Fibroblast of skin of abdomen (primary cell): ENCODE measurements around the gene ANO1.

Experiments used
- DNase-seq: peaks from one replicate; pipeline ENCODE4 v3.0.0-alpha.2; 2013

ANO1 gene

DNA sequence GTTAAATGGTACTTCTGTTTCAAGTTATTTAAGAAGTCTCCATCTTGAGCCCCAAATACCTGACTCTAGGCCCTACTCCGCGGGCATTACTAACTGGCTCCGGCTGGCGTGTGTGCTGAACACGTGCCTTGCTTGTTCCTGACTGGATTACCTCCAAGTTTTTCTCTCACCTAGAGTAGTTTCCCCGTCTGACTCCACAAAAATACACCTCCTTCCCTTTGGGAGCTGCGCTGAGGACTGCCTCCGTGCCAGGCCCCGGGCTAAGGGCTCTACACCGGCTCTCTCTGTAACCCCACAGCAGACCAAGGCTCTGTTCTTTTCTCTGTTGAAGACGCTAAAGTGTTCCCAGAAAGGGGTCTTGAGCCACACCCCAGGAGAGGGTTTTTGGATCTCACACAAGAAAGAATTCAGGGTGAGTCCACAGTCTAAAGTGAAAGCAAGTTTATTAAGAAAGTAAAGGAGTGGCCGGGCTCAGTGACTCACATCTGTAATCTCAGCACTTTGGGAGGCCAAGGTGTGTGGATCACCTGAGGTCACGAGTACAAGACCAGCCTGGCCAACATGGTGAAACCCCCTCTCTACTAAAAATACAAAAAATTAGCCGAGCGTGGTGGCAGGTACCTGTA lies 61.8 kb downstream of the ANO1 start:
- no peak for DNase-seq

DNA sequence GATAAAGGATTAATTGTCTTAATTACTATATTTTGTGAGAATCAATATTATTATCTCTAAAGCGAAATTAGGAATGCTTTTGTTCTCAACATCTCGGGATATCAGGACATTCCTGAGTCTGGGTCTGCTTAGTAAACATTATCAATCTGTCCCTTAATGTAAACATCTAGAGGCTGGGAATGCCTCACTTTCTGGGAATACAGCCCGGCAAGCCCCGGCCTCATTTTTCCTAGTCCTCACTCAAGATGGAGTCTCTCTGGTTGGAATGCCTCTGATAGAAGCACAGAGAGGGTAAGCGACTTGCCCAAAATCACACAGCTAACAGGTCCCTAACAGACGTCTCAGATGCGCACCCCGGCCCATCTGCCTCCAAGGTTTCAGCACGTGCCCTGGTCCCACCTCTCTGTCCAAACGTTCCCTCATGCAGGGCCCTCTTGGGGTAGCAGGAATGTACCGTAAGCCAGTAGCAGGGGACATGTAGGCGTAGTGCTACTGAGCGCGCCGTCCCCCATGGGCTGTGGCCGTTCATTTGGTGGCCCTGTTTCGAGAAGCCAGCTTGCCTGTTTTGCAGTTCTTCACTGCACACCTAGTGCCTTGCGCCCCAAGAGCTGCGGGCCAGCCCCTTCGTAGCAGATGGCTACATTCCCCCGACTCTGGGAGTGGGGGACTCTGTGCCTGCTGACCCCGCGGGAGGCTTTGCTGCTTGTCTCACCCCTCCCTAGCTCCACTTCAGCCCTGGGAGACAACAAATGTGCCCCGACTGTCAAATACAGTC lies 62.8 kb downstream of the ANO1 start:
- DNase-seq: no peak

DNA sequence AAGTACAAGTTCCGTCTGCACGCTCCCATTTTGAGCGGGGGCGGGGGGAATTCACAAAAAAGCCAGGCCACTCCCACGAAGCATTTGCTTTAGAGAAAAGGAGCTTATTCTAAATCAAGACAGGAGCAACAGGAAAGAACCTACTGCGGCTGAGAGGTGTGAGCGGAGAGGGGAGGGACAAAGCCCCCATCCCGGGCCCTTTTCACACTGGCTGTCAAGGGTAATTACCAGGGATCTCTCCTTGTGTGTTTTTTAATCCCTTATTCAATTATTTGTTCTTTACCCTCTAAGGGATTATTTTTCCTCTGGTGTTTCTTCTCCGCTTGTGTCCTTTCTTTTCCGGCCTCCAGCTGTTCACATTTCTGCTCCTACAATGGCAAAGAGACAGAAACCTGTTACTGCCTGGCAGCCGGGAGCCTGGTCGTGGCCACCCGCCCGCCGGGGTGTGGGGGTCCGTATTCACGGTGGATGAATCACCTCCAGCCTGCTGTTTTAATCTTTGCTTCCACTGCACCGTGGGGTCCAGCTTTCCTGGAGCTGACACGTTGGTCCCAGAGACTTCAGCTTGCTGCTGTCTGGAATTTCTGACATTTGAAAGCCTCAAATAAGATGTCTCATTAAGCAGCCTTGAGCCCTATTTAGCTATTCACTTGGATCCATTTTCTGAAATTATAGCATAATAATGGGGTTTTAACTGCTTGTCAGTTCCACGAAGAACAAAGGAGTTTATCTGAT lies 63.5 kb downstream of the ANO1 start:
- no peak for DNase-seq

GRCh38 chr11:70142221-70142875 lies 64.2 kb downstream of the ANO1 start:
- no peak for DNase-seq

DNA sequence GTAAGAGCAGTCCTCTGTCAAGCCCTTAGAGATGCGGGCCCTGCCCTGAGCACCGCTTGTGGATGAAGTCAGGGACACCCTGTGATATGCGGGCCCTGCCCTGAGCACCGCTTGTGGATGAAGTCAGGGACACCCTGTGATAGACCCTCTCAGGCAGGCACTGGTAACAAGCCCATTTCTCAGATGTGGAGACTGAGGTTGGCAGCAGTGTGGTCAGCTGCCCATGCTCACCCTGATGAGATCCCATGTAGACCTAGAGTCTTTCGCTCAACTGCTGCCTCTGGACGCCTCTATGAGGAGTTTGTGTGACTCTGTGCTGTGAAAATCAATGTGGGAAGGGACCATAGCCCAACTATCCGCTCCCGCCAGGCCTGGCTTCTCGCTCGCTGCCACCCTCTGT lies 66.1 kb downstream of the ANO1 start:
- DNase-seq: no peak

- no peak for DNase-seq
Measured at GRCh38 chr11:70145071-70145470, 67.0 kb downstream of the ANO1 start.

GRCh38 chr11:70145841-70146240 lies 67.7 kb downstream of the ANO1 start:
- no peak for DNase-seq

DNA sequence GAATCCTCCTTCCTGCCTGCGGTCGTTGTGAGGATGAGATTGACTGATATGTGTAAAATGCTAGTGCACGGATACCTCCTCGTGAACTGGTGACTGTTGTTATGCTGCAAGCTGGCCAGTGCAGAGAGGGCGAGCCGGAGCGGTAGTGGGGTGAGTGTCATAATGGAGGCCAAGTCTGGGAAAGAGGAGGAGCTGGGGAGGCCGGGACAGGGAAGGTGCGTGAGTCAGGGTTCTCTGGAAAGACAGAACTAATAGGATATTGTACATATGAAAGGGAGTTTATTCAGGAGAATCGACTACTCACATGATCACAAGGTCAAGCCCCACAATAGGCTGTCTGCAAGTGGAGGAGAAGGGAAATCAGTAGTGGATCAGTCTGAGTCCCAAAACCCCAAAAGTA lies 68.2 kb downstream of the ANO1 start:
- DNase-seq: no peak

- DNase-seq: no peak
Measured at GRCh38 chr11:70146895-70147520, 68.9 kb downstream of the ANO1 start.

DNA sequence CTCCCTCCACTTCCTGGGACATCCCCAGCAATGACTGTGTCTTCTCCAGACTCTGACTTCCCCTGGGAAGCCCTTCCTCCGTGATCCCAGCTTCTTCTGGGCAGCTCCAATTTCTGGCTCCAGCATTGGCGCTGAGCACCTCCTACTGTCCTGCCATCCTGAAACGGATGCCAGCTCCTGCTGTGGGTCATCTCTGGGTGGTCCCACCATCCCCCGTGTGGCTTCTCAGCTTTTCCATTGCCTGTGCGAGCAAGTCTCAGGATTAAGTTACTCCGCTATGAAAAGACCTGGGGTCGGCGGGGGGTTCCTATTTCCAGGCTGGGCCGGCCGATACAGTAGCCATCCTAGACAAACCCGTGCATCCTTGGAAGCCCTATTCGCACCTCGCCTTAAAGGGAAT lies 69.6 kb downstream of the ANO1 start:
- no peak for DNase-seq

DNA sequence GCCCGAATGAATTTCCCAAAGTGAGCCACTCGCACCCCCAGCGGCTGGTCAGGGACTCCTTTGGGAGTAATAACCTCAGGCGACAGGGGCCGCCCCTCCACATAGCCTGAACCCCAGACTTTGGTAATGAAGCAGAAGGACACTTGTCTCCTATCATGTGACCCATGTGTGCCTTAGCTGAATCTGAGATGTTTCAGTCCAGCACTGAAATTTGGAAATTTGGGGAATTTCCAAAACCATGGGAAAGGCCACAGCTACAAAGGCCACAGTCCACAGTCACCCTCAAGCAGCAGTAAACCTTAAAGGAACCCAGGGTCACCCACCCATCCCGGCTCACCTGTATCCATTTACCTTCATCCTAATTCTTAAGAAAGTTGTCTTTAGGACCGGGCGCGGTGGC lies 73.6 kb downstream of the ANO1 start:
- no peak for DNase-seq

DNA sequence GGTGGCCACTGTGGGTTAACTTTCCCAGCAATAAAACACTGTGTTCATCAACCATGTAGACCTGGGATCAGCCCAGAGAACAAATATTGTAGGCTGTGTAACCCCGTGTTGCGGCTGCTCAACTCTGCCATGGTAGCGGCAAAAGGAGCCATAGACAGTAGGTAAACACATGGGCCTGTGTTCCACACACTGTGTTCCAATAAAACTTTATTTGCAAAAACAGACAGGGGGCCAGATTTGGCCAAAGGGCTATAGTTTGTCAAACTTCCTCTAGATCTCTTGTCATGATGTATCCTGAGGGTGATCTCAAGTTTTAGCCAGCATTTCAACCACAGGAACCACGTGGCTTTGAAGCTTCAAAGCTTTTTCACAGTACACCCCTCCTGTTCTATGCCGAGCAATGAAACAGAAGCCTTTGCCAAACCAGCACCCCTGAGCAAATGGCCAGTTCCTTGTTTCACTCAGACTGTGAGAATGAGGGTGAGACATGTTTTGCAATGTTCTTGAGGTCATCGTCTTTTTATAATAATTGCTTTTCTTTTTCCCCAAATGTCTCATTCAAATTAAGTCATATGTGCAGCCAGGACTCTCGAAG lies 75.1 kb downstream of the ANO1 start:
- DNase-seq: no peak

GRCh38 chr11:70155386-70155785 lies 77.3 kb downstream of the ANO1 start:
- DNase-seq: no peak

DNA sequence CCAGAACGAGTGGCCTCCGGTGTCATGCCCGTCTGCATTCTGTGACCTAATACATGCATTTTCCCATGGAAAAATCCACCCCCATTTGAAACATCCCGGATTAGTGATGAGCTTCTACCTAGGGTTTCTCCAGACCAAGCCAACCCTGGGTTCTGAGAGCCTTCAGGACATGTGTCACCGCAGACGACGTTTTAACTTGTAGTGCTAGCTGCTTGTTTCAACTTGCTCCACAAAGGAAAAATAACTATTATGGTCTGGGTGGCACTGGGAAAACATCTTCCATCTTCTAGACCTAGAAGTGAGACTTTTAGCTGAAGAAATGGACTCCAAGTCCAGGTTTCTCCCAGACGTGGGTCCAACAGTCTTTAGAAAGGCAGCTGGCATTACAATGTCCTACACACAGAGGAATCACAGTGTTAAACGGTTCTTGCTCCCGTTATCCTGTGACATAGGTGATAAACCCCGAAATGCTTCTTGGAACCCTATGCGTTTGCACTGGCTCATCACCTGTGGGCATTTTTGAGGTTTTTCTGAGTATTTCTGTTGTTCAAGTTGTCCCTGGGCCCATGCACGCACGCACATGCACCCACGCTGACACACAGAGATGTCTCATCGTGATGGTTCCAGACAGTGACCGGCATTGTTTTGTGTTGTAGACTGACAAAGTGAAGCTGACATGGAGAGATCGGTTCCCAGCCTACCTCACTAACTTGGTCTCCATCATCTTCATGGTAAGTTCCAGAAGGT lies 78.3 kb downstream of the ANO1 start:
- no peak for DNase-seq

DNA sequence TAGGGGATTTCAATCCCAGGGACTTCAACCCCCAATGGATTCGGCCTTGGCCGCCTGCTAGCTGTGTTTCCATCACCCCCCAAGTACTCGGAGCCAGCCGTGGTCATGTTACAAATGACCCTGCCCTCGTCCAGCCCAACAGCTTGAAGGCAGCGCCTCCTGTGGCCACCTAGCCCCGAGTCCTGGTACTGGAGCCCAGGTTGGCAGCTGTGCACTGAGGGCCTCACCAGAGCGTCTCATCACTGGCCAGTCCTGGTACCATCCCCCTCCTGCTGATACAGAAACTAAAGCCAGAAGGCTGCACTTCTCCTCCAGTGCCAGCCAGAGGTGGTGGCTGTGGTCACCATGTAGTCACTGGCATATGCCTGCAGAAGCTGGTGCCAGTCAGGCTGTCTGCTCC lies 80.1 kb downstream of the ANO1 start:
- no peak for DNase-seq

DNA sequence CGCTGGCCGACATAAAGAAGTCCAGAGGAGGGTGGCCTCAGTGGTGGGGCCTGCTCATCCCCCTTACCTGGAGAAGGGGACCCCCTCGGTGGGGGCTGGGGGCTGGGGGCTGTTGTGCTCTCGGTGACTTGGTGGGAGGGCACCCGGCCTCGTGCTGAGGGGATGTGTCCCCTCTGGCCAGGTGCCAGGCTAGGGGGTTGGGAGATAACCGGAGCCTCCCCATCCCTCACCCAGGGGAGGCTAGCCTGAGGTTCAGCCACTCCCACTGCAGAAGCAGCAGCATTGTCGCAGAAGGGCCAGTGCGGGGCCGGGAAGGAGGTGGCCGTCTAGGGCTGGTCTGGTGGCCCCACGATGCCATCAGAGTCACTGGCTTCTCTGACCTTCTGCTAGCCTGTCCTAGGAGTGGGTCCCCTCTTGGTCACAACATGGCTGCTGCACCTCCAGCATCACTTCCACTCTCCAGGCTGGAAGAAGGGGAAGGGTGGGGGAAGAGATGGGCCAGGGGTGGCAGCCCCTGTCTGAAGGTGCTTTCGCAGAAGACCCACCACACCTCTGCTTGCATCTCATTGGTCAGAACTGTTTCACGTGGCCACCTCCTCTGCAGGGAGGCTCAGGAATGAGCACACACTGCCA lies 80.8 kb downstream of the ANO1 start:
- DNase-seq: no peak

- no peak for DNase-seq
Measured at GRCh38 chr11:70159627-70160570, 81.8 kb downstream of the ANO1 start.

GRCh38 chr11:70161043-70161625 lies 83.0 kb downstream of the ANO1 start:
- no peak for DNase-seq

GRCh38 chr11:70164705-70165104 lies 86.6 kb downstream of the ANO1 start:
- no peak for DNase-seq

DNA sequence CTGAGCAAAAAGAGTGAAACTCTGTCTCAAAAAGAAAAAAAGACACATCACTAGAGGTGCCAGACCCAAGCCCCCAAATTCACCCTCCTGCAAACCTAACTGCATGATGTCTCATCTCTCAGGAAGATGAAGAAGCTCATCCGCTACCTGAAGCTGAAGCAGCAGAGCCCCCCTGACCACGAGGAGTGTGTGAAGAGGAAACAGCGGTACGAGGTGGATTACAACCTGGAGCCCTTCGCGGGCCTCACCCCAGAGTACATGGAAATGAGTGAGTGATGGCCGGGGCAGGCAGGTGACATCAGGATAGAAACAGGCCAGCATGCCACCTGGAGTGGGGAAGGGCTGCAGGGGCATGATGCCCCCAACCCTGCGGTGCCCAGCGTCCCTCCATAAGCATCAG lies 89.0 kb downstream of the ANO1 start:
- DNase-seq: no peak
